Measurements from ENCODE around the gene NXPH3.
"Not testable (repeated sequence)": the region's sequence is repeated elsewhere in the genome, so short reads cannot be mapped to it uniquely, and the experiment has no call there.

The NXPH3 gene

GRCh38 chr17:49575679-49576087, at the start of gene NXPH3:
Gene NXPH3 (plus strand): TSS chr17:49575871. CDS start chr17:49576220, 349 bp downstream.
- DNase-seq, result peak; percentile 74 to 82

- no peak for DNase-seq
These were observed 47.6 kb upstream of the NXPH3 start for GRCh38 chr17:49527927-49528651.

- DNase-seq, result no peak
These were observed 46.7 kb upstream of the NXPH3 start for GRCh38 chr17:49528966-49529365.

GRCh38 chr17:49530118-49530517, 45.6 kb upstream of the NXPH3 start:
- no peak for DNase-seq

- DNase-seq, result no peak
These were observed 31.8 kb upstream of the NXPH3 start for GRCh38 chr17:49543860-49544259.

GRCh38 chr17:49545007-49545660, 30.5 kb upstream of the NXPH3 start:
- no peak for DNase-seq

DNA sequence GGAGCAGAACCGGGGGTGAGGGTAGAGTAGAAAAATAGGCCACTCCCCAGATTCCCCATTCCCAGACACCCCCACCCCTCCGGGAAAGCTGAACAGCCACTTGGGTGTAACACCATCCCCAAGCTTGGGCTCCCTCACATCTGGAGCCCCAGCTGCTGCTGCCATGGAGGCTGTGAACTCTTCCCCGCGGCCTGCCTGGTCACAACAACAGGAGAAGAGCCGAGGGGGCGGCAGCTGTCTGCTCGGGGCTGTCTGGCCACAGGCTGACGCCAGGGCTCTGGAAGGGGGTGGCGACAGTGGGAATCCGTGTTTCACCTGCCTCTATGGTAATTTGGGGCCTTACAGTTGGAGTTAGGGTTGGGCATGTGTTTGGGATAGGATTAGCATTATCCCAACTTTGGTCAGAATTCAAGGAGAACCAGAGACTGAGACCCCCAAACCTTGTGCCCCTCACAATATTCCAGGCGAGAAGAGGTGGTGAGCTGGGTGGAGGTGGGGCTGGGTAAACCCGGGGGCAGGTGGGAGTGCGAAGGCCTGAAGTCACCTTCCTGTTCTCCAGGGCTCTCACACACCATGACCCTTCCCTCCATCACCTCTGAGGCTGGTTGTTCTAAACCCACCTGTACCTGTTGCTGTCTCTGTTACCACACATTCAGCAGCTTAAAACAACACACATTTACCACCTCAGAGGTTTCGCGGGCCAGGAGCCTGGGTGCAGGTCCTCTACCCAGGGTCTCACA, 29.7 kb upstream of the NXPH3 start:
- DNase-seq, result no peak

- DNase-seq, result no peak
These were observed 28.8 kb upstream of the NXPH3 start for GRCh38 chr17:49546546-49547535.

DNA sequence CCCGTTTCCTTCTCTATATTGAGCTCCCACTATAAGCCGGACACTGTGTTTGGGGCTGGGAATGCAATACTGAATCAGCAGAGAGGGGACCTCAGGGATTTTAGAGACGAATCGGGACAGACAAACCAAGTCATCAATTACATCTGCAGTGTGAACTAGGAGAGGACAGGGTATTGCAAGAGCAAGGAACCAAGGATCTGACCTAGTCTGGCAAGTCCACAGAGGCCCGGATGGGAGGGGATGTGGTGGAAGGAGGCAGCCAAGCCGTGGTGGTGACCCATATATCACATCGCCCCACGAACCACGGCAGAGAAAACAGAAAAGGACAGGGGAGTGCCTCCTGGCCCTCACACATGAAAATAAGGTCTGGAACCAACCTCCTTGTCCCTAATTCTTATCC, 28.1 kb upstream of the NXPH3 start:
- no peak for DNase-seq

DNA sequence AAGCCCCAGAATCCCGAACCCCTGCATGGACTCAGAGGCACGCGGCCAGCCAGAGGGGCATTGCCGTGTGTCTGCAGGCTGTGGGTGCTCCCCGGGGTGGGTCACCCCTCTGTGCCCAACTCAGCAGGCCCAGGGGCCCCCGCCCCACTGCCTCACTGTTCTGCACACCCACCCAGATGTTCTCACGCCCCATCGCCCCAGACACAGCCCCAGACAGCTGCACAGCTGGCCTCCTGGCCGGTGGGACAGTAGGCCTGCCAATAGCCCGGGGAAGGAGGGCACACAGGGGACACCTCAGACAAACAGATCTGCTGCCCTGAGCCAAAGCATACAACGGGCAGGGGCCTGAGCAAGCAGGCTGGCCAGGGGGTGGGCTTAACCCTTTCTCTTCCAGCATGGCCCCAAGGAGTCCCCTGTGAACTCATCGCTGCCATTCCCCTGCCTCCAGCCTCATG, 27.6 kb upstream of the NXPH3 start:
- DNase-seq, result no peak

- no peak for DNase-seq
These were observed 27.0 kb upstream of the NXPH3 start for GRCh38 chr17:49548506-49549310.

DNA sequence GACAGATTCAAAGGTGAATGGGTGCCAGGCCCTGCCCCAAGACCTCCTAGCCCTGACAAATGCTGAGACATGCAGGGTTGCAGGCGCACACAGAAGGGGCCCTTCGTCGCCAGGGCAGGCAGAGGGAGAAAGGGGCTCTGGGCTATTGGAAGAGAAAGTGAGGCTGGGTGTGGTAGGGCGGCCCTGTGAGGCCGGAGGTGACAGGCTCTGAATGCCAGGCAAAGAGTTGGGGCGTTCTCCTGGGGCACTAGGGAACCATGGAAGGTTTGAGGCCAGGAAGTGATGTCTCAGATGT, 26.4 kb upstream of the NXPH3 start:
- no peak for DNase-seq

GRCh38 chr17:49549691-49550678, 25.7 kb upstream of the NXPH3 start:
- no peak for DNase-seq

DNA sequence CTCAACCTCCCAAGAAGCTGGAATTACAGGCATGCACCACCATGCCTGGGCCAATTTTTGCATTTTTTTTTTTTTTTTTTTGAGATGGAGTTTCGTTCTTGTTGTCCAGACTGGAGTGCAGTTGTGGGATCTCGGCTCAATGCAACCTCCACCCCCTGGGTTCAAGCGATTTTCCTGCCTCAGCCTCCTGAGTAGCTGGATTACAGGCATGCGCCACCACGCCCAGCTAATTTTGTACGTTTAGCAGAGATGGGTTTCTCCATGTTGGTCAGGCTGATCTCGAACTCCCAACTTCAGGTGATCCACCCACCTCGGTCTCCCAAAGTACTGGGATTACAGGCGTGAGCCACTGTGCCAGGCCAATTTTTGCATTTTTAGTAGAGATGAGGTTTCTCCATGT, 24.9 kb upstream of the NXPH3 start:
- not testable (repeated sequence) for DNase-seq

GRCh38 chr17:49551221-49552069, 24.2 kb upstream of the NXPH3 start:
- no peak for DNase-seq

DNA sequence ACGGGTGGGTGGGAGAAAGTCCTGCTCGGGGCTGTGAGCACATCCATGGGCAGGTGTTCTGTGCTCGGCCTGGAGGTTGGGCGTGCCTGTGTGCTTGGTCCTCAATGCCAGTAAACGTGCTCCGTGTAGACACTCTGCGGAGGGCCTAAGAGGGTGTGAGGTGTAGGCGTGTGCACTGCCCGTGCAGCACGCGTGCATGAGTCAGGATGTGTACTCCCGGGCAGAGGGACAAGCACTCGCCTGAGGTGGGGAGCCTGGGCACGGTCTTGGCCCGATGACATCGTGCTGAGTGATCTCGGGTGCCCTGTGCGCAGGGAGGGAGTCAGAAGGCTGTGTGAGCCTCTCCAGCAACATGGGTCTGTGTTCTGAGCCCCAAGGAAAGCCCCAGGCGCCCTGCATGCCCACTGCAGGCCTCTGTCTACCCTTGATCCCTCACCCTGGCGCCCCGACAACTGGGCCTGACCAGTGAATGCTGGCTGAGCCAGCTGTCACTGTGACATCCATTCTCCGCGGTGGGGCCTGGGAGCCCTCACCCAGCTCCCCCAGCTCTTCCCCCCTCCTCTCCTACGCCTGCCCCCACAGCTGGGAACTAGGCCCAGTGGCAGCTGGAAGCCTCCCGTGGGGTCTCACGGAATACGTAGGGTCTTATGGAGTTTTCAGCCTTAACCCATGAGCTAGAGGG, 23.5 kb upstream of the NXPH3 start:
- no peak for DNase-seq

GRCh38 chr17:49553676-49554335, 21.9 kb upstream of the NXPH3 start:
- no peak for DNase-seq

Measured in stimulated activated CD4-positive, alpha-beta T cell treated with anti-CD3 and anti-CD28 coated beads, Interleukin-2, amount 100 ng/mL, for 24 hours (primary cell).